Spleen (tissue), 11 donors: ENCODE results near the gene ATOSA. TPM values are rescaled to one million over a fixed set of nuclear protein-coding genes. Genes with fewer than 3 reads are reported as not detected.

Experiments used
- DNase-seq: peaks from one replicate; pipeline ENCODE4 v3.0.0-alpha.2; 2020
- H3K27ac ChIP-seq, 8 donors: fragments of 200-600 bp; sonication (generic) in 7 of 8; 1 replicate in 4 of 8; 2 replicates in 4 of 8; pipeline versions ENCODE4 v1.5.0 to v1.8.0; 2016 to 2021; ENCODE audit warnings: inconsistent platforms in 4 of 8, mild to moderate bottlenecking in 4 of 8, moderate library complexity in 1 of 8
- H3K27me3 ChIP-seq, 7 donors: fragments of 200-600 bp; sonication (generic) in 6 of 7; replicated peaks in 1 of 7; 1 replicate in 4 of 7; 2 replicates in 3 of 7; pipeline versions ENCODE4 v1.5.0 to v1.8.0; 2016 to 2021; ENCODE audit warnings: inconsistent platforms in 3 of 7, mild to moderate bottlenecking in 1 of 7
- H3K36me3 ChIP-seq, 6 donors: fragments of 200-600 bp; sonication (generic) in 5 of 6; 1 replicate in 4 of 6; 2 replicates in 2 of 6; pipeline versions ENCODE4 v1.5.0 to v1.8.0; 2016 to 2021; ENCODE audit warnings: inconsistent platforms in 2 of 6
- H3K4me1 ChIP-seq, 6 donors: fragments of 200-600 bp; sonication (generic) in 5 of 6; 1 replicate in 3 of 6; 2 replicates in 3 of 6; pipeline versions ENCODE4 v1.5.0 to v1.8.0; 2016 to 2021; ENCODE audit warnings: inconsistent platforms in 3 of 6
- H3K4me3 ChIP-seq, 8 donors: fragments of 200-600 bp; sonication (generic) in 7 of 8; 1 replicate in 4 of 8; 2 replicates in 4 of 8; pipeline versions ENCODE4 v1.5.0 to v1.8.0; 2016 to 2021; ENCODE audit warnings: inconsistent platforms in 4 of 8, mild to moderate bottlenecking in 4 of 8, moderate library complexity in 2 of 8
- H3K9me3 ChIP-seq, 8 donors: fragments of 200-600 bp; sonication (generic) in 7 of 8; 1 replicate in 4 of 8; 2 replicates in 4 of 8; pipeline versions ENCODE4 v1.5.0 to v1.8.0; 2016 to 2021; ENCODE audit warnings: inconsistent platforms in 4 of 8
- CTCF ChIP-seq, 11 experiments: fragments of 200-600 bp in 7 of 11; fragments of 450-650 bp in 4 of 11; sonication (generic) in 4 of 11; IDR thresholded peaks in 8 of 11; conservative IDR thresholded peaks in 3 of 11; 1 replicate in 7 of 11; 2 replicates in 4 of 11; pipeline versions ENCODE4 v1.4.0 to v1.8.0; 2016 to 2021; ENCODE audit warnings: antibody characterized with exemption in 11 of 11, inconsistent platforms in 4 of 11, mild to moderate bottlenecking in 1 of 11
- POLR2A ChIP-seq, 3 donors: fragments of 450-650 bp; IDR thresholded peaks; one replicate each; pipeline ENCODE4 v1.5.1; 2017; ENCODE audit warnings: antibody characterized with exemption in 3 of 3, mild to moderate bottlenecking in 1 of 3
- POLR2AphosphoS5 ChIP-seq, 3 donors: sonication (generic); formaldehyde crosslinking; IDR thresholded peaks; one replicate each; pipeline ENCODE4 v1.5.1; 2017; ENCODE audit warnings: antibody characterized with exemption in 3 of 3
- WGBS, 5 donors: extraction: QIAGEN DNeasy Blood & Tissue Kit in 3 of 5; methylation state at CpG; one replicate each; pipeline versions ENCODE4 v1.1.5 to v1.1.7; 2013 to 2018; 5-methylcytosine and 5-hydroxymethylcytosine counted together
- intact Hi-C: fragments of 100-400 bp; cut with DNase I; formaldehyde crosslinking; loops from one replicate; pipeline ENCODE4 v1.15.0; 2023; ENCODE audit warnings: low total_unique reads
- polyA plus RNA-seq, 3 donors: library from polyadenylated mRNA; stranded (reverse); fragments of 200-250 nt; gene quantifications; one replicate each; pipeline ENCODE4 v1.2.1, GENCODE V29; 2013
- total RNA-seq, 7 donors: library from RNA; depleted of rRNA in 3 of 7; stranded (reverse); fragments of >200 nt in 3 of 7; fragmentation: NEBNext Ultra II Directional in 4 of 7; extraction: Animal tissue kit (Norgen Biotek cat#: 25700) in 4 of 7; gene quantifications; one replicate each; pipeline versions ENCODE4 v1.1.0 to v1.2.1, GENCODE V29; 2016 to 2021
- donor health status: healthy with polysubstance abuse.
- donor health status: DM: no; HTN: no; CAD: no; lungs with moderate emphysema.
- donor health status: DM: no; HTN: no; CAD: no.
- donor health status: Bipolar disorder and iron deficiency.
- donor health status: healthy.
- donor health status: DM: no; HTN: no; CAD: no.
- donor health status: DM: yes; HTN: yes; CAD: no.

Gene ATOSA
- total and polyA plus RNA-seq, 10 donors: 57.0 to 148 (median 74.7) TPM

- intact Hi-C loops: no loop called here
- TF ChIP-seq CTCF (IDR thresholded peaks at IDR 0.05 in 8 of 11, conservative IDR thresholded peaks at IDR 0.05 in 3 of 11) (no peak), POLR2A (IDR thresholded peaks at IDR 0.05) (no peak), POLR2AphosphoS5 (IDR thresholded peaks at IDR 0.05) (no peak)
- H3K4me1 ChIP-seq: peaks cover 0 to 40% (median 3%) of the 10 kb centered on the region in 6 donors
- no peaks in the 10 kb centered on the region for H3K9me3 ChIP-seq
- no peak overlapping the region for H3K4me3 ChIP-seq
- DNase-seq: no peak
- H3K27ac ChIP-seq: no peak overlapping the region
- H3K27me3 ChIP-seq: no peaks in the 10 kb centered on the region
- WGBS, 5 donors: 93 to 99% (median 96%) methylated on average over 3 of the region's 3 CpGs
- H3K36me3 ChIP-seq: peaks cover 0 to 100% (median 68%) of the 10 kb centered on the region in 6 donors
These were observed 15.5 kb downstream of the ATOSA start for GRCh38 chr15:52663536-52664294.

- no peaks in the 10 kb centered on the region for H3K27me3 ChIP-seq
- no peak overlapping the region for H3K4me3 ChIP-seq
- 80 to 91% (median 84%) methylated on average over 1 of the region's 1 CpG for WGBS, 5 donors
- DNase-seq: no peak
- peaks cover 0 to 22% (median under 1%) of the 10 kb centered on the region in 6 donors for H3K4me1 ChIP-seq
- intact Hi-C loops: no loop called here
- no peaks in the 10 kb centered on the region for H3K9me3 ChIP-seq
- peaks cover 0 to 100% (median 63%) of the 10 kb centered on the region in 6 donors for H3K36me3 ChIP-seq
- no peak overlapping the region for H3K27ac ChIP-seq
- TF ChIP-seq POLR2AphosphoS5 (IDR thresholded peaks at IDR 0.05): no peak
- TF ChIP-seq CTCF (IDR thresholded peaks at IDR 0.05 in 8 of 11, conservative IDR thresholded peaks at IDR 0.05 in 3 of 11): no peak
- no peak for TF ChIP-seq POLR2A (IDR thresholded peaks at IDR 0.05)
These were observed 17.3 kb downstream of the ATOSA start for GRCh38 chr15:52661909-52662308.

- H3K36me3 ChIP-seq: peaks cover 0 to 100% (median 55%) of the 10 kb centered on the region in 6 donors
- no peak overlapping the region for H3K27ac ChIP-seq
- WGBS, 5 donors: 96 to 98% (median 97%) methylated on average over 3 of the region's 3 CpGs
These were observed 19.0 kb downstream of the ATOSA start for GRCh38 chr15:52660192-52660591.

More at GRCh38 chr15:52660192-52660591, 19.0 kb downstream of the ATOSA start:
- Histone ChIP-seq H3K4me3 (no peak overlapping the region), H3K9me3 (no peaks in the 10 kb centered on the region), H3K27me3 (no peaks in the 10 kb centered on the region), H3K4me1 (peaks cover 0 to 26% (median 2%) of the 10 kb centered on the region in 6 donors)
- TF ChIP-seq CTCF (IDR thresholded peaks at IDR 0.05 in 8 of 11, conservative IDR thresholded peaks at IDR 0.05 in 3 of 11) (no peak), POLR2A (IDR thresholded peaks at IDR 0.05) (no peak)
- DNase-seq: no peak
- intact Hi-C loops: no loop called here
